Measurements from ENCODE around the gene SMAD3.

- TF ChIP-seq POLR2AphosphoS5 (IDR thresholded peaks at IDR 0.05; ENCODE audit: low read depth, low read length) (no peak), POLR2A (IDR thresholded peaks at IDR 0.05; ENCODE audit: low read depth, low read length) (no peak), TAF1 (IDR thresholded peaks at IDR 0.05; ENCODE audit: borderline replicate concordance, low read depth, low read length) (no peak)
Measured at GRCh38 chr15:67167091-67167490, 101.7 kb downstream of the SMAD3 start.

Data from GM12892 (cell line).